ENCODE results near the gene COL1A1.

The COL1A1 gene

DNA sequence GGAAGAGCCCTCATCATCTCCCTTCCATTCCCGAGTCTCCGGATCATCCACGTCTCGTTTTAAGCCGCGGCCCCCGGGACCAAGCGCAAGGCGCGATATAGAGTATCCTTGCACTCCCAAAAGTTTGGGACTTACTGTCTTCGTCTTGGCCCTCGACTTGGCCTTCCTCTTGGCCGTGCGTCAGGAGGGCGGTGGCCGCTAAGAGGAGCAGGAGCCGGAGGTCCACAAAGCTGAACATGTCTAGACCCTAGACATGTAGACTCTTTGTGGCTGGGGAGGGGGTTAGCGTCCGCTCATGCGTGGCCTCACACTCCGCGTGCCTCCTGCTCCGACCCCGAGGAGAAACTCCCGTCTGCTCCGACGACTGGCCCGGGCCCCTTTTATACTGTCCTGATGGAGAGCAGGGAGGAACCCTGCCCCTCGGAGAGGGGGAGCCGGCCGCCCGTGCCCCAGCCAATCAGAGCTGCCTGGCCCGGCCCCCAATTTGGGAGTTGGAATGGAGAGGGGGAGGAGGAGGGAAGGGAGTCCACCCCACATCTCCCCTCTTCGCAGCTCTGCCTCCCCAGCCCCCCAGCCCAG is at the start of gene COL1A1:
TSS of gene COL1A1 (minus strand) at position 356 of the 579 bp plus-strand sequence. CDS start at position 238, 118 bp downstream.
- DNase-seq (ENCODE audit: low spot score): peak; percentile 94

DNA sequence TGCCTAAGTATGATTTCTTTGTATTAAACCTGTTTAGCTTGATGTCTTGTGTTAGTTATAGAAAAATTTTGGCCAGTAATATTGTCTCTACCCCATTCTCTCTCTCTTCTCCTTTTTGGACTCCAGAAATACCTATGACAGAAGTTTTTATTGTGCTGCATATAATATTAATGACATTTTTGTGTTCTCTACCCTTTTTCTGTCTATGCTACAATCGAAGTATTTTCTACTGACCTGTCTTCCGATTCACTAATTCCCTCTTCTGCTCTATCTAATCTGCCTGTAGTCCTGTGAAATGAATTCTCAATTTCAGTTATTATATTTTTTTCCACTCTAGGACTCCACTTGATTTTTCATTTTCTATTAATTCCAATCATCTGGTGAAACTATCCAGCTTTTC is 46.8 kb upstream of the COL1A1 start:
- DNase-seq (ENCODE audit: low spot score): no peak

DNA sequence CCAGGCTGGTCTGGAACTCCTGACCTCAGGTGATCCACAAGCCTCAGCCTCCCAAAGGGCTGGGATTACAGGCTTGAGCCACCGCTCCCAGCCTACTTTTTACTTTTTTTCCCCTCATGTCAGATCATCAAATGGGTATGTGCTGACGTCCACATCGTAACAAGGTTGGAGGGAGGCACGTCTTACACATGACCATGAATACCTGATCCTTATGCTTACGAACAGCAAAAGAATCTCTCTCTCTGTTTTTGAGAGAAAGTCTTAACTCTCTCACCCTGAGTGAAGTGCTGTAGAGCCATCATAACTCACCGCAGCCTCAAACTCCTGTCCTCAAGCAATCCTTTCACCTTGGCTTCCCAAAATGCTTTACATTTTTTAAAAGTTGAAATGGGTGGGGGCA is 43.3 kb upstream of the COL1A1 start:
- DNase-seq (ENCODE audit: low spot score): no peak

DNA sequence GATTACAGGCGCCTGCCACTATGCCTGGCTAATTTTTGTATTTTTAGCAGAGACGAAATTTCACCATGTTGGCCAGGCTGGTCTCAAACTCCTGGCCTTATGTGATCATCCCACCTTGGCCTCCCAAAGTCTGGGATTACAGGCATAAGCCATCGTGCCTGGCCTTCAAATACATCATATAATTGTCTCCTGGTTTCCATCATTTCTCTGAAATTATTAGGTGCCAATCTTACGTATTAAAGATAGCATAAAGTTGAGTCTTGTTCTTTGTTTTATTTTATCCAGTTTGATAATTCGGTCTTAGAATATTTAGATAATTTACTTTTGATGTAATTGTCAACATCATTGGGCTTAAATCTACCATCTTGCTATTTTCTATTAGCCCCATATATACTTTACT is 40.0 kb upstream of the COL1A1 start:
- no peak for DNase-seq (ENCODE audit: low spot score)

DNA sequence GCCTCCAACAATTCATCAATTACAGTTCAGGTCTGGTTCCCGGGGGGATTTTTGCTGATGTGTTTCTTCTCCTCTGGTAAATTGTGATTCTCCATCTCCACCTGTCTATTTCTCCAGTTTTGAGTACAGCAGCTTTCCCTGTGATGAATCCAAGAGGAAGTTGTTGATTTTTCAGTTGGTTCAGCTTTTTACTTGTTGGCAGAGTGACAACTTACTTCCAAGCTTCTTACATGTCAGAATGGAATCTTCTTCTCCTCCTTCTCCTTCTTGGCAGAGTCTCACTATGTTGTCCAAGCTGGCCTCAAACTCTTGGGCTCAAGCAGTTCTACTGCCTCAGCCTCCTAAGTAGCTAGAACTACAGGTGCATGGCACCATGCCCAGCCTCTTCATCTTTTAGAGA is 39.4 kb upstream of the COL1A1 start:
- DNase-seq (ENCODE audit: low spot score): no peak

DNA sequence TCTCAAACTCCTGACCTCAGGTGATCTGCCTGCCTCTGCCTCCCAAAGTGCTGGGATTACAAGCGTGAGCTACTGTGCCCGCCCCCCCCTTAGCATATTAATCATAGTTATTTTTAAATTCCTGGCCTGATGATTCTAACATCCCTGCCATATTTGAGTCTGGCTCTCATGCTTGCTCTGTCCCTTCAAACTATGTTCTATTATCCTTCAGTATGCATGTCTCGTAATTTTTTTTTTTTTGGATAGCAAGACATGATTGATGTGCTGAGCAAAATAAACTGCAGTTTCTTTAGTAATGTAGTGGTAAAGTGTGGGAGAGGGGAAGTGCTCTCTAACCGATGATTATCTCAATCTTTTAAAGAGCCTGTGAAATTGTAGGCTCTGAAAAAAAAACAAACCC is 38.5 kb upstream of the COL1A1 start:
- no peak for DNase-seq (ENCODE audit: low spot score)

DNA sequence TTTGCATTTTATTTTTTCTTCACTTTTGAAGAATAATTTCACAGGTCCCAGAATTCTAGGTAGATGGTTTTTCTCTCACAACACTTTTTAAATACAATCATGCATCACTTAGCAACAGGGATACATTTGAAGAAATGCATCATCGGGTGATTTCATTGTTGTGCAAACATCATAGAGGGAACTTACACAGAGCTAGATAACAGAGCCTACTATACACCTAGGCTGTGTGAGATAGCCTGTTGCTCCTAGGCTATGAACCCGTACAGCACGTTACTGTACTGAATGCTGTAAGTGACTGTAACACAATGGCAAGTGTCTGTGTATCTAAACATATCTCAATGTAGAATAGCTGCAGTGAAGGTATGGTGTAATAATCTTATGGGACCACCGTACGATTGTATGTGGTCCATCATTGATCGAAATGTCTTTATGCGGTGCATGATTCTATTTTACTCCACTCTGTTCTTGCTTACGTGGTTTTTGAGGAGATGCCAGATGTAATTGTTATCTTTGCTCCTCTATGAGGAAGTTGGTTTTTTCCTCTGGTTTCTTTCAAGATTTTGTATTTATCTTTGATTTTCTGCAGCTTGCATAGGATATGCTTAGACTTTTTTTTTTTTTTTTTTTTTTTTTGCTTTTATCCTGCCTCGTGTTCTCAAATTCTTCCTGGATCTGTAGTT is 37.3 kb upstream of the COL1A1 start:
- no peak for DNase-seq (ENCODE audit: low spot score)

DNA sequence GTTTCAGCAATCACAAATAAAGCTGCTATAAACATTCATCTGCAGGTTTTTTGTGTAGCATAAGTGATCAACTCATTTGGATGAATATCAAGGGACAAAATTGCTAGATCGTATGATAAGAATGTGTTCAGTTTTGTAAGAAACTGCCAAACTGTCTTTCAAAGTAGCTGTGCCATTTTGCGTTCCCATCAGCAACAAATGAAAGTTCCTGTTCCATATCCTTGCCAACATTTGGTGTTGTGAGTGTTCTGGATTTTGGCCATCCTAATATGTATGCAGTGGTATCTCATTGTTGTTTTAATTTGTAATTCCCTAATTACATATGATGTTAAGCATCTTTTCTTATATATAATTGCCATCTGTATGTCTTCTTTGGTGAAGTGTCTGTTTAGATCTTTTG is 36.5 kb upstream of the COL1A1 start:
- DNase-seq (ENCODE audit: low spot score): no peak

DNA sequence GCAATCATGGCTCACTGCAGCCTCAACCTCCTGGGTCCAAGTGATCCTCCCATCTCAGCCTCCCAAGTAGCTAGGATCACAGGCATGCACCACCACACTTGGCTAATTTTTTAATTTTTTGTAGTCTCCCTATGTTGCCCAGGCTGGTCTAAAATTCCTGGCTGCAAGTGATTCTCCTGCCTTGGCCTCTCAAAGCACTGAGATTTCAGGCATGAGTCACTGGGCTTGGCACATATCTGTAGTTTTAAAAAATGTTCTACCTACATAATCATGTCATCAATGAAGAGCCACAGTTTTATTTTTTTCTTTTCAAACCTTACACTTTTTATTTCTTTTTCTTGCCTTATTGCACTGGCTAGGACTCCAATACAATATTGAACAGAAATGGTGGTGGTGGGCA is 33.1 kb upstream of the COL1A1 start:
- DNase-seq (ENCODE audit: low spot score): no peak

DNA sequence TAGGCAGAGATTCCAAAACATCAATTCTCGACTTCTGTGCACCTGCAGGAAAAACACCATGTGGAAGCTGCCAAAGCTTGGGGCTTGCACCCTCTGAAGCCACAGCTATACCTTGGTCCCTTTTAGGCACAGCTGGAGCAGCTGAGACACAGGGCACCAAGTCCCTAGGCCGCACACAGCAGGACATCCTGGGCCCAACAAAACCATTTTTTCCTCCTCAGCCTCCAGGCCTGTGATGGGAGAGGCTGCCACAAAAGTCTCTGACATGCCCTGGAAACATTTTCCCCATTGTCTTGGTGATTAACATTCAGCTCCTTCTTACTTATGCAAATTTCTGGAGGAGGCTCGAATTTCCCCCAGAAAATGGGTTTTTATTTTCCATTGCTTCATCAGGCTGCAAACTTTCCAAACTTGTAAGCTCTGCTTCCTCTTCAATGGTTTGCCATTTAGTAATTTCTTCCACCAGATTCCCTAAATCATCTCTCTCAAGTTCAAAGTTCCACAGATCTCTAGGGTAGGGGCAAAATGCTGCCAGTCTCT is 24.3 kb upstream of the COL1A1 start:
- no peak for DNase-seq (ENCODE audit: low spot score)

DNA sequence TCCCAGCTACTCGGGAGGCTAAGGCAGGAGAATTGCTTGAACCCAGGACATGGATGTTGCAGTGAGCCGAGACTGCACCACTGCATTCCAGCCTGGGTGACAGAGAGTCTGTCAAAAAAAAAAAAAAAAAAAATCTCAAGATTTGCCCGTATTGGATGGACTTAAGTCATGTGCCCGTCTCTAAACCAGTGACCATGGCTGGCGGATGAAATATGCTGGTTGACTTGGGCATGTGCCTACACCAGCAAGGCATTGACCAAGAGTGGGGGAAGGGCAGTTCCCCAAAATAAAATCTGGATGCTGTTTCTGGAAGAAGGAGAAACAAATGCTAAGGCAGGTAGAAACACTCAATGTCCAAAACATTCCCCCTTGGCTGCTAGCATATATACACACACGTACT is 21.5 kb upstream of the COL1A1 start:
- no peak for DNase-seq (ENCODE audit: low spot score)

DNA sequence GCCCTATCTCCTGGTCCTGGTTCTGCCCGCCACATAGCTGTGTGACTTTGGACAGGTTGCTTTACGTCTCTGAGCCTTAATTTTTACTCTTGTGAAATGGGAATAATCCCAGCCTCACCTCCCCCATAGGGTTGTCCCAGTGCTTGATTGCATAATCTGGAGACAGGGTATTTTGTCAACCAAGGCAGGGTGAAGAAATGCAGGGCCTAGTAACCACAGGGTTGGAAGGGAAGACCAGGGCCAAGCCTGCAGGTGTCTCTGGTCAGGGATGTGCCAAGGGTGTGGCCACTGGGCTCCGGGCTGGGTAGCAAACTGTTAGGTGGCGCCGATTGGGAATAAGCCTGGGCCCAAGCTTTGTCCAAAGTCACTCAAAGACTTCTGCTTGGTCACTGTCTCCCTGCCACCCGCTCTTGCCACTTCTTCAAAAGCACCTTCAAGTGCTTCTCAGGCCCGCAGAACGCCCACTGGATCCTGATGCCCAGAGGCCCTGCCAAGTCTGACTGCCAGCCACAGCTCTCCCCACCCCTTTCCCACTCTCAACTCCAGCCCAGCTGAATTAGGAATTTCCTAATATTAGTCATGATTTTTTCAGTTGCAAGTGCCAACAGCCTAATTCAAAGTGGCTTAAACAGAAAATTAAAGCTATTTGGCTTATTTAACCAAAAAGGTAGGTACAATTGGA is 20.6 kb upstream of the COL1A1 start:
- DNase-seq (ENCODE audit: low spot score): peak; percentile 65

DNA sequence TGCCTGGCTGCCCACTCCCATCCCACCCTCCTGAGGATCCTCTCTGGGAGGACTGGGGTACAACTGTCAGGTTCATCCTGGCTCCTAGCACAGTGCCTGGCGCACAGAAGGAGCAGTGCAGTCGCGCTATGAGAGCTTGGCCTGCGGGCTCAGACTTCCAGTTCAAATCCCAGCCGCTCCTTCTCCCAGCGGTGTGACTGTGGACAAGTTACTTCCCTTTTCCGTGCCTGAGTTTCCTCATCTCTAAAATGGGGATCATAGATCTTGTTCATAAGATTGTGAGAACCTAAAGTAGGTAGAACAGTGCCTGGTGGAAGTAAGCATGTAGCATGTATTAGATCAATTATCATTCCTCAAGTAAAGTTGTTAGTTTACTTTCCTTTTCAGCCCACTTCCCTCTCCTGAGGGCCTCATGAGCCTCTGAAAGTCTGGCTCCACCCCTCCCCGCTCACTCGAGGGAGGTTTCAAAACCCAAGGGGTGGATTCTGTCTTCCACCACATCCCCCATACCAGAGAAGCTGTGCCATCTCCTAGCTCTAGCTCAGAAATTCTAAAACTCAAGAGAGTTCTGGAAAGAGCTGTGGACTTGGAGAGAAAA is 19.9 kb upstream of the COL1A1 start:
- DNase-seq (ENCODE audit: low spot score): no peak

DNA sequence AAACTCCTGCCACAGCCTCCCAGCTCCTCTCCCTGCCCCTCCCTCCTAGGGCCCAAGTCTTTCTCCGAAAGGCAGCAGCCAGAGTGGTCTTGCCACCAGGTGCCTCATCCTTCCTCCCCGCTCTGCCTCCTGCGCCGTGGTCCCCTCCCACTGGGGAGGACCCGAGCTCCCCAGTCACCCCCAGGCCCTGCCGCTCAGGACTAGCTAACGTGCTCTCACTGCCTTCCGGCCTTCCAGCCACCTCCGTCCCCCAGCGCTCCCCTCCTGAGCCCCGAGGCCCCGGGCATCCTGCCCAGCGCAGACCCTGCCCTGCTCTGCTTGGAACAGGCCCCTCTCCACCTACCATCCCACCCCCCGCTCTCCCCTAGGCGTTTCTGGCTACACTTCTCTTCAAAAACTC is 19.4 kb upstream of the COL1A1 start:
- no peak for DNase-seq (ENCODE audit: low spot score)

DNA sequence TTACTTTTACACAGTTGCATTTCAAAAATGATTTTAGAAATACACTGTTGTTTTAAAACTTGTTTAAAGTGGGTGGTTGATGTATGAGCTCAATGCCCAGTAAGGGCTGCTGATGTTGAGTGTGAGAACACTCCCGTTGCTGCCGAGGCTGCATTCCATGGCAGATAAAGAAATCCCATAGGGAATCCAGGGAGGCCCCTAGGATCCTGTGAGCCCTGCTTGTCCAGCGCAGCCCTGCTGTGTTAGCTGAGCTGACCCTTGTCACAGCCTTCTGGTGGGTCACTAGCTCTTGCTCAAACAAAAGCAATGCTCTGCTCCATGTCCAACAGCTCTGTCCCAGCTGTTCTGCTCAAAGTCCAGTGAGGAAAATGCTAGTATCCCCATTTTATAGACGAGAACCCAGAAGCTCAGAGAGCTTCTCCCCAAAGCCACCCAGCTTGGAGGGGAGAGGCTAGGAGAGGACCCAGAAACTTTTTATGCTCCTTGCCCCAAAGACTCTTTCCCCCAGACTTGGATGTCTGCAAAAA is 18.6 kb upstream of the COL1A1 start:
- no peak for DNase-seq (ENCODE audit: low spot score)

DNA sequence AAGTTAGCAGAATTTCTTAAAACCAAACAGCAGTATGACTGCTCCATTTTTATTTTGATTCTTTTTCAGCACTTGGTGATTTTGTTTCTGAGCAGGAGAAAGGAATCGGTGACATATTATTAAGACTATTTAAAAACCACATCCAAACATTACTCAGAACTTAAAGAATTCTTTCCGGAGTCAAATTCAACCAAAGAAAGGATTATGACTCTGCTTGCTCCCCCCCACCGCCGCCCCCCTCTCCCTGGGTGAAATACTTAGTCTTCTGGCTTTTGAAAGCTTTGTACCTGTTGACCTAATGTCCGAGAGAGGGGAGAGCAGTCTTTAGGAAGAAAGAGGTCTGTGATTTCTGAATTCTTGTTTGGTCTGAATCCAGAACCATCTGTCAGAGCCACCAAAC is 17.9 kb upstream of the COL1A1 start:
- DNase-seq (ENCODE audit: low spot score): peak; percentile 76

DNA sequence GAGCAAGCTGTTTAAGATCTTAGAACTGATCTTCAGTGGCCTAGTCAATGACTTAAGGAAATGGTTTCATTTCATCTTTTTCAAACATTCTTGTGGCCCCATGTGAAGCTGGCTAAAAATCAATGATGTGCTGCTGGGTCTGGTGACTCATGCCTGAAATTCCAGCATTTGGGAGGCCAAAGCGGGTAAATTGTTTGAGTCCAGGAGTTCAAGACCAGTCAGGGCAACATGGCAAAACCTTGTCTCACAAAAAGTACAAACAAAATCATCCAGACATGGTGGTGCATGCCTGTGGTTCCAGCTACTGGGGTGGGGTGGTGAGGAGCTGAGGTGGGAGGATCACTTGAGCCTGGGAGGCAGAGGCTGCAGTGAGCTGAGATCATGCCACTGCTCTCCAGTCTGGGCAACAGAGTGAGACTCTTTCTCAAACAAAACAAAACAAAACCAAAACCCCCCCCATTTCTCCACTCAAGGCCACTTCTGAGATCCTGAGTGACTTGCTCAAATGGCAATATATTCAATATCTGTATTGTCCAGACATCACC is 17.4 kb upstream of the COL1A1 start:
- no peak for DNase-seq (ENCODE audit: low spot score)

DNA sequence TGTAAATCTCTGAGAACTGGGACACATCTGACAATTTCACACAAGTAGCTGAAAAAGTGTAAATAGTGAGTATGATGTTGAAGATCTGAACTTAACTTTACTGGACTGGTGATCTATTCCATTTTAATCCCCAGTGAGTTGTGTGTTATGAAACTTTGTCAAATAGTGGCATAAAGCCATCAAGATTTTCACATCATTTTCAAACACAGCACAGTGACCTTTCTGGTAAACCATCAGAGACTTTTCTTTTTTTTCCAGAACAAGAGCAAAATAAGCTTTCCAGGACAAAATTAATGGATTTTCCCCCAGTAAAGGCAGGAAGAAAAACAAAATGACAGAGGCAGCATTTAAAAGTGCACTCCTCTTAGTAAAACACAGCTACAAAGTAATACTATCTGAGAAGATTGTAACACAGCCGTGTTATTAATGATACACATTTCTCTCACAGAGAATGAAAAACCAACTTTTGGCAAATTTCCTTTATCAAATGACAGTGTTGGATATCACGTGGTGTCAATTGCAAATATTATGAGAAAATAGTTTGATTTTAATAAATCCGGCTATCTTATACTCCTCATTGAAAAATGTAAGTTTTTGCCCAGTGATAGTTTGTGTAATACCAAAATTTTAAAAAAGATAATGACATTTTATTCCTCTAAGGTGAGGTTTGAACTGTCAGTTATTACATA is 16.8 kb upstream of the COL1A1 start:
- no peak for DNase-seq (ENCODE audit: low spot score)

DNA sequence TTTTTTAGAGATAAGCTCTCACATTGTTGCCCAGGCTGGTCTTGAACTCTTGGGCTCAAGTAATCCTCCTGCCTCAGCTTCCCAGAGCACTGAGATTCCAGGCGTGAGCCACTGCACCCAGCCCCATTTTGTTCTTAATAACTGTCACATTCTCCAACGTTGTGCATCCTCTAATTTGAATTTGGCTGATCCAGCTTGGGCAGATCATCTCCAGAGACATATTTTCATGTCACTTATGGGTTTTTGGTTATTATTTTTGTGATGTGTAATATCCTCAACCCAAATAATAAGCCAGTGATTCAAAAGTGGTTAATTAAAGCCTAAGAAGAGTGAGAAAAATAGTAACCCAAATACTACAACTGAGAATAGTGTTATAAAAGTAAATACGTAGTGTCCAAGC is 16.2 kb upstream of the COL1A1 start:
- no peak for DNase-seq (ENCODE audit: low spot score)

DNA sequence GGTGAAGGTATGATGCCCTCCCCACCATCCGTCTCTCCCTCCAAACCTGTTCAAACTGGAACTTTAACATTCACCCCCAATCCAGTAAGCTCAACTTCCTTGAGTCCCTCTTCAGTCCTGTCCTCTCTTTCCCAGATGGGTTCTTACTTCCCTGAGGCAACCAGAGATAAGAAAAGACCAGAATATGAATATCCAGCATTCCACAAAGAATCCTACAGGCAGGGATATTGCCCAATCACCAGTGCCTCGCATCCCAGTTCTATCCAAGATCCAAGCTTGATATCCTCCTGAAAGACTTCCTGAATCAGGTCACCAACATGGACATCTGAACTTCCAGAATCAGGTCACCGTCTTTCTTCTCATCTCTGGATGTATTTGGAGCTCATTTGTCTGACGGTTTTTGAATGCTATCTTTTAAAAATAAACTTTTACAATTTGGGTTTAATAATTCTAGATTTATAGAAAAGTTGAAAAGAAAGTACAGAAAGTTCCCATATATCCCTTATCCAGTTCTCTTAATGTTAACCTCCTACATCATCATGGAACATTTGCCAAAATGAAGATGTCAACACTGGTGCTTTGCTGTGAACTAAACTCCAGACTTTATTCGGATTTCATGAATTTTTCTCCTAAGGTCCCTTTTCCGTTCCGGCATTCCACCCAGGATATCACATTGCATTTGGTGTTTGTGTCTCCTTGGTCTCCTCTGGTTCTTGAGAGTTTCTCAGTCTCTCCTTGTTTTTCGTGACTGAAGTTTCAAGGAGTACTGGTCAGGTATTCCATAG is 13.7 kb upstream of the COL1A1 start:
- no peak for DNase-seq (ENCODE audit: low spot score)

Data from AG08396 (cell line).